B cell (primary cell): Measurements from ENCODE around the gene TCF7L2.

Experiments used
- CTCF ChIP-seq: fragments of 200-600 bp; IDR thresholded peaks from one replicate; pipeline ENCODE4 v1.8.0; 2022; ENCODE audit warnings: antibody characterized with exemption, mild to moderate bottlenecking
- EZH2 ChIP-seq: IDR thresholded peaks from 2 replicates; pipeline ENCODE4 v1.6.1; 2012; ENCODE audit warnings: borderline replicate concordance, low read depth, mild to moderate bottlenecking, moderate library complexity, low read length; ENCODE audit not compliant: insufficient read depth, poor library complexity, severe bottlenecking

GRCh38 chr10:113085776-113086175, 135.7 kb downstream of the TCF7L2 start:
- TF ChIP-seq CTCF = no peak
- no peak for TF ChIP-seq EZH2
